HG03571 (cell line): ENCODE results near the gene GPR26.

ENCODE experiments used
- ATAC-seq: cut with Tn5 transposase; IDR thresholded peaks from one replicate; pipeline ENCODE4 v1.9.1; 2021; ENCODE audit not compliant: unreplicated experiment

Gene GPR26

DNA sequence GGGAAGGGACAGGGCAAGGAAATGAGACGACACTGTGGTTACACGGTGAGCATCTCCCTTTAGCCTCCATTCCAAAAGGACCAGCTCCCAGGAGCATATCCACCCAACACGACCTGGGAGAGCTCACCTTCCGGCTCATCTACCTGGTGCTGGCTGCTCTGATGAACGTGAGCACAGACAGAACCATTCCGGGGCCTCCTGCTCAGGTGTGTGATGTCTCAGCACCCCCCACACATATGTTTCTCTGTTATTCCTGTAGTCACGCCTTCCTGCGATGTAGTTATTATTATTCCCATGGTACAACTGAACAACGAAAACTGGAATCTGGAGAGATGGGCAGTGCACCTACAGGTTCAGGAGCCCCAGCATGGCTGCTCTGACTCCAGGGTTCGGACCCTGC is 20.5 kb upstream of the GPR26 start:
- no peak for ATAC-seq

DNA sequence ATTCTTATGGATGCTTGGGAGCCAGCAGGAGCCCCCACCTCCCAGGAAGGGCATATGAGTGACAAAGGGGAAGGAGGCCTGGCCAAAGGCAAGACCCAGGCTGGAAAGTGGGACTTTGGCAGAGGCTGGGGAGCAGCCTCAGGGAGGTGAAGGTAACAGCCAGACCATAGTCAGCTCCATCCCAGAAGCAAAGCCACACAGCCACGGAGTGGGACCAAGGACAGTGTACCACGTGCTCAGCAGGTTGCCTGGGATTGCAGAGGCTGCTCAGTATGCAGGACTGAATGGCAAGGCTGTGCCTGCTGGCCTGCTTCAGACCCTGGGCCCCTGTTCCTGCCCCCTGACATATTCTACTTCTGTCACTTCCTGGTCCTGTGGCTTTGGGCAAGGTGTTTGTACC is 17.6 kb upstream of the GPR26 start:
- no peak for ATAC-seq

DNA sequence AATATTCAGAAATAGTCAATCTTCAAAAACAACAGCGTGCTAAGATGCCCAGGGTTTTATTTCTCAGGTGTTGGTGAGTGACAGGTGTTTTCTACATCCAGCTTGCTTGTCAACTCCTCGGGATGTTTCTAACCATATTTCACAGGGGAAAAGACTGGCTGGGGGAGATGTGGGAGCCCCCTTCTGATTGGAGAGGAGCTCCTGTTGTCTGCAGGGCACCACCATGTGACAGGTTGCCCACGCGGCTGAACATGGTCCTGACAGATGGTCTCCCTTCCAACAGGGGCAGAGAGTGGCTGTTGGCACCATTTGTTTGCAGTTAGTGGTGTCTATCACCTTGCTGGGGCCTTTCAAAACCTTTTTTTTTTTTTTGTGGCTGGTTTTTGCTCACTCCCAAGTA is 16.5 kb upstream of the GPR26 start:
- ATAC-seq, result no peak

DNA sequence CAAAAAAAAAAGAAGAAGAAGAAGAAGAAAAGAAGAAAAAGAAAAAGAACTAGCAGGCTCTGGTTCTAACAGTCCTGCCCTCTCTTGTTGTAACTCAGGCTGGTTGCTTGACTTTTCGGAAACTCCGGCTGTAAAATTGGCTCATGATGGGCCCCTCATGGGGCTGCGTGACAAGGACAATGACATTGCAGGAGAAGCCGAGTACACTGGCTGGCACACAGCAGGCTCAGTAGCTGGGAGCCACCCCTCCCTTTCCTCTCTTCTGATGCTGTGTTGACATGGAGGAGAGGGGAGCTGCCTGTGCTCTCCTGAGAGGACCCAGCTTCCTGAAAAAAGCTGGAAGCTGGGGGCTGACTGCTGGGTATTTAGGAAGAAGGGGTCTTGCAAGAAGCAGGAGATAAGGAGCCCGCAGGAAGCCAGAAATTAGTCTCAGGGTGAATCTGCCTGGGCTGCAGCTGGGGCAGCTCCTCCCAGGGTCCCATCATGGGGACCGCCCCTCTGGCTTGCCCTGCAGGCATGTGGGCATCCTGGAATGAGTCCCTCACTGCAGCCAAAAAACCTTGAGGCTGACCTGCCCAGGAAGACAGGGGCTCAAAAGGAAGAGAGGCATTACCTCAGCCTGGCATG is 14.6 kb upstream of the GPR26 start:
- no peak for ATAC-seq

DNA sequence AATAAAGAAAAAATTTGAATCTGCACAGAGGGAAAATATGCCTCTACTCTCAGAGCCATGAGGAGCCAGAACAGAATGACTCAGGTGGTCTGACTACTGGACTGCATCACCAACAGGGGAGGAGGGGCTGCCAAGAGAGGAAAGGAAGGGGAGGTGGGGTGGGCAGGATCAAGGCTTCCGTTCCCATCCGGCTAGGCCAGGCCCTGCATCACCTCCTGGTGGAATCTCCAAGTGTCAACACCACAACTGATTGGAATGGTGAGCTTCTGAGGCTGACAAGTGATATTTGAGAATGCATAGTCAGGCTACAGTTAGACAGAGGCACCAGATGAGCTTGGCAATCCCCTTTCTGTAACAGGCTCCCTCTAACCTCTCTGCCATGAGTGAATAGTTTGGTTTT is 10.4 kb upstream of the GPR26 start:
- no peak for ATAC-seq

DNA sequence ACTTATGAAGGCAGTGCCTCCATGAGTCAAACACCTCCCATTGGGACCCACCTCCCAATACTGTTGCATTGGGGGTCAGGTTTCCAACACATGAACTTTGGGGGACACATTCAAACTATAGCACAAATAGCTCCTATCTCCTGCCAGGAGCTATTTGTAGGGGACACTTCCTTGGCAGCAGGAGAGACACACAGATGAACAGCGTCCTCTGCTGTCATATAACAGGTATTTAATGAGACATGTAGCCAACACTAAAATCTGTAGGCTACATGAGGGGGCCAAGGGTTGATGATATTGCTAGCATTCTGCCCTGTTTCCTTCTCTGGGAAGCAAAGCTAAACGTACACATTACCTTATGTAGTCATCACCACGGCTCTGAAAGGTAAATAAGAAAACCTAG is 2.6 kb upstream of the GPR26 start:
- no peak for ATAC-seq

DNA sequence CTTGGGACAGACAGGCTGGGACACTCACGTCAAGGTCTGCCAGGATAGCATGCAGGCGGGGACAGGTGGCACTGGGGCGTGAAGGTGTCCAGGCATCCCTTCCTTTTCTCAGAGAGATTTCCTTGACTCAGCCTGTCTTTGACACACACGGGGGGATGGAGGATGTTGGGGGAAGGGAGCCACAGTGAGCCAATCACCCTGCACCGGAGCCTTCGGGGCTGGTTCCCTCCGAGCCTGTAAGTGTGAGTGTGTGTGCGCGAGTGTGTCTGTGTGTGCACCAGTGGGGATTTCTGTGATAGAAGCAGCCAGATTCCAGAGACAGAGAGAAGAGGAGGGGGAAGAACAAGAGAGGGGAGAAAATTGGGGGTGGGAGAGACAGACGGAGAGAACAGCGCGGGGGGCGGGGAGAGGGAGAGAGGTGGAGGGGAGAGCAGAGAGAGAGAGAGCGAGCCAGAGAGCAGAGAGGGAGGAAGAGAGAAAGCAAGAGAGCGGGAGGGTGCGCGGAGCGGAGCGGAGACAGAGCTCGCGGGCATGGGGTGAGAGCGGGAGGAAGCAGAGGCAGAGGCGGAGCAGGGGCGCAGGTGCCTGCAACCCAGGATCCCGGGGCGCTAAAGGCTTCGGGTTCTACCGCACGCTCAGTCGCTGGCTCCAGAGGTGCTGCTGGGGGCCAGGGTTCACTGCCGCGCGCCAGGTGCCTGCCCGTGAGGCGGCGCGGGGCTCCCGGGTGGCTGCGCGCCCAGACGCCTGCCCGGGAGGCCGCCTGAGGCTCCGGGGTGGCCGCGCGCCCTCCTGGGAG is 466 bp upstream of the GPR26 start:
- no peak for ATAC-seq

DNA sequence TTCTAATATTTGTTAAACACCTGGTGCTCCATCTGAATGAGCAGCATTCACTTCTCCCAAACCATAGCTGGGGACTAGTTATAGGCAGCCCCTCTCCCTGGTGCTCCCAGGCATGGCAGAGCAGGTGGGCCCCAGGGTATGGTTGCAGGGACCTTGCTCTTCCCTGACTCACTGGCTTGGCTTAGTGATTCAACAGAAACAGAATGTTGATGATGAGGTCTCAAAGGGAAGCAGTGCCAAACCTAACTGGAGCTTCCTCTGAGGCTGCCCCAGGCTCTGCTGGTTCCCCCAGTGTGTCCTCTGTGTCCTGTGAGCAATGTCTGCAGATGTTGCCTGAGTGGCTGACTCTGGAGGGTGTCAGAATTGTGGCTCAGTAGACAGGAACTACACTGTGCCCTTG is 3.7 kb downstream of the GPR26 start:
- ATAC-seq, result no peak

DNA sequence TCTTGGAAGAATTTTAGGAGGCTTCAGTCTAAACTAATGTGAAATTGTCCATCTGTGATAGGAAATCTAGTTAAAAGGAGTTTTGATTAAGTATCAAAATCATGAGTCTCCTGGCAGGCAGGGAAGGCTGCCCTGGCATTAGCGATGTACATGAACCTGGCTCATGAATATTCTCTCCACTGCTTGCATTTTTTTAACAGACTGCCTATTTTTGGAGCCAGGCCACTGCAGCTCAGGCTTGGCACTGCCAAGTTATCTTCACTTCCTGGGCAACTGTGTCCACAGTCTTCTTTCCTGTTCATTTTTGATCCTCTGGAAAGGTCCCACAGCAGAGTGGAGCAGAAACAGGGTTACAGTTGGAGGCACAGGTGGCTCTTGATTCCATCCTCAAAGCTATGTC is 7.0 kb downstream of the GPR26 start:
- no peak for ATAC-seq

DNA sequence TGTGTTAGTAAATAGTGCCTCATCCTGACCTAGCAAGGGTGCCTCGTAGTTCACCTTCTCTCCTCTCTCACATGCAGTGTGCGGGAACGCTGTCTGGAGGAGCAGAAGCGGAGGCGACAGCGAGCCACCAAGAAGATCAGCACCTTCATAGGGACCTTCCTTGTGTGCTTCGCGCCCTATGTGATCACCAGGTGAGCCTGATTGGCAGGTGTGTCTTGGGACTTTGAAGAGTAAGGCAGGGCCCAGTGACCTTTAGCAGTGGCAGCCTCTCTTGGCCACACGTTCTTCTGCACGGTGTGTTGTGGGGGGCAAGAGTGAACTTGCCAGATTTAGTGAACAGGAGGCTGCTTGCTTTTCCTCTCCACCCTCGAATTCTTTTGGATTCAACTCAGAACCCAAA is 8.6 kb downstream of the GPR26 start:
- no peak for ATAC-seq

DNA sequence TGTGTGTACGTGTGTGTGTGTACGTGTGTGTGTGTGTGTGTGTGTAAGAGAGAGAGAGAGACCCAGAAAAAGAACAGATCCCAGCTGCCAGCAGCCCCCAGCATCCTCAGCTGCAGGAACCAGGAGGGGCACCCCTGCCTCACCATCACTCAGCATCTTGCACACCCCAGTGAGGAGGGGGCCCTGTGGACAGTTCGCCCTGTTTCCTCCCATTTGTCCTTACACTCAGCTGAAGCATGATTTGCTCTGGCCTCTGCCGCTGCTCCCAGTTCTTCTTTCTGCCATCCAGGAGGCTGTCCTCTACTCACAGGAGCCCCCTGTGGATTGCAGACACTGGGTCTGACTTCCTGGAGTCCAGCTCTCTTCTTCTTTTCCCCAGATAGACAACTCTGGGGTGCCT is 9.7 kb downstream of the GPR26 start:
- ATAC-seq, result no peak

DNA sequence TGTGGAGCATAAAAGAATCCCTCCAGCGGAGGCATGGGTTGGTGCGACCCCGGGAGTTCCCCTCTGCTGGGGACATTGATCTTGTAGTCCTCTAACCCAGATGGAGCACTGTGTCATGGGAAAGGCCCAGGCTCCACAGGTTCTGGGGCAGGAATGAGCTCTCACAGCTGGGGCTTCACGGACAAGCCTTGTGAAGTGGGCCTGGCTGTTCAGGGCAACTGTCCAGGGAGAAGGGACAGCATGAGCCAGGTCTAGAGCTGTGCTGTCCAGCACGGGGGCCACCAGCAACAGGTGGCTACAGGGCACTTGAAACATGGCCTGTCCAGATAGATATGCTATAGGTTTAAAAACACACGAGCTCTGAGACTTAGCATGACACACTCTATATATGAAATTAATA is 11.4 kb downstream of the GPR26 start:
- ATAC-seq, result no peak

DNA sequence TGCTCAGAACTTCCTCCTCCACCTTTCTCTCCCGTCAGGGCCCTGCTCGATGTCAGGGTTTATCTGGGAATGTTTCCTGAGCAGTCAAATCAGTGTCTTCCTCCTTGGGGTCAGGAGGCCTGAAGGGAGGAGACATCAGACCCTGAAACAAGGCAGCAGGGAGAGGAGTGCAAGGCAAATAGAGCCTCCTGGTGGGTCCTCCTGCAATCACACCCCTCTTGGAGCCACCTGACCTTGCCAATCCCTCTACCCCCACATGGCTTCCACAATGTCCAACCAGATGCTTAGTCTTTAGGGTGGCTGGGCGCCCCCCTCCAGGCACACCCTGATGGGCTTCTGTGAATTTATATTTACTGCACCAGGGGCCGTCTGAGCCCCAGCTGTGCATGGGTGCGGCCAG is 12.2 kb downstream of the GPR26 start:
- no peak for ATAC-seq

DNA sequence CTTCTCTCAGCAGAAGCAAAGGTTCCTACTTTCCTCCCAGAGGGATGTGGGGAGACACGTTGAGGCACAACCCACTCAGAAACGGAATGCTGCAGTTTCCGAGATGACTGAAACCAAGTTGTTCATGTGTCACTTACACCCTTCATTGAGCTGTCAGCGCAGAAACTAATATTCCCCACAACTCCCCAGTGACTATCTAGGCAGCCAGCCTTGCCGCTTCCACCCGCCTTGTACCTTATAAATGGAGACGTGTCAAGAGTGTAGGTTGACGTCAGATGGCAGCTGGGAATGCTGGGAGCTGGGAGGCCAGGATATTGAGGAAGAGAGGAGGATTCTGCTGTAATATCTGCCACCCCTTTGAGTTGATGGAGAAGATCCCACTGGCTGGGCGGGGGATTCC is 15.1 kb downstream of the GPR26 start:
- no peak for ATAC-seq

DNA sequence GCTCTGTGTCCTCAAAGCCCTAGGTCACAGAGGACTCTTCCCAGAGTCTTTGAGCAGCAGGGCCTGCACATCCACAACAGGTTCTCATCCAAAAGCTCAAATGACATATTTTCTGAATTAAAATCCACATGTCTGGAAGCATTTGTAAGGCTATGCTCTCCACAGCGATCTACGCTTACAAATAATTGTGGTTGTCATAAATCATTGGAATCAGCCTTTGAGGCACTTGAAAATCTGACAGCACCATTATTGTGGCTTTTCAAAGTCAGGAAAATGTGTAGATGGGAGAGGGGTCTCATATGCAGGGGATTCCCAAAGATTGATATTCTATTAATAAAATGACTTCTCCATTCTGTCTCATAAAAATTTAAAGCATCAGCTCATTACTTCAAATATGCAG is 16.3 kb downstream of the GPR26 start:
- no peak for ATAC-seq

DNA sequence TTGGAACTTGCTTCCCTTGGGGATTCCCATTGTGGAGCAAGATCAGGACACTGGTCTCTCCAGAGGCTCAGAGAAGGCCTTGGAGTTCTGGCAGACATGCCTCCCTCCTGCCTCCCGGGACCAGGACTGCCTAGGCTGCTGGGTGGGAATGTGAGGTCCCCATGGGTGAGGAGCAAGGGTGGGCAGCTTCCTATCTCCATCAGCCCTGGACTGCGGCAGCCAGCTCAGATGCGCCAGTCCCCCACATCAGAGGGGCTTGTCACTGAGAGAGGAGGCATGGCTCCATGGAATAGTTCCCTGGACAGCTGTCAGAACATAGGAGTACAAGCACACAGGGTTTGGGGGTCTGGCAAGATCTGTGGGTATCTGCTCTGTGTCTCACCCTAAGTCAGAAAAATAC is 17.3 kb downstream of the GPR26 start:
- ATAC-seq, result no peak

DNA sequence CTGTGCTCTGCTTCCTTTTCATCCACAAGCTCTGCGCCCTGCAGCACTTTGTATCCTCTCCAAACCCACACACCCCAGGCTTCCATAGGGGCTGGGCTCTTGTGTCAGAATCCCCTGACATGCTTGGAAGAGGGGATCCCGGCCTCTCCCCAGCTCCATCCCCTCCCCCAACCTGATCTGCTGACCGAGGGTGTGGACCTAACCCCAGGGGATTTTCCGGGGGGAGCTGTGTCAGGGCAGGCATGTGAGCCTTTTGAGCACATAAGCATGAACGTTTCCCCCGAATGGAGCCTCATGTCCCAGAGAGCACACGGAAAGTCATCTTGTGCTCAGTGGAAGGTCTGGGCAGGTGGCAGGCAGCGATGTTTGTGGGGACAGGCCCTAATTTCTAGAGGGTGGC is 17.7 kb downstream of the GPR26 start:
- ATAC-seq, result no peak

DNA sequence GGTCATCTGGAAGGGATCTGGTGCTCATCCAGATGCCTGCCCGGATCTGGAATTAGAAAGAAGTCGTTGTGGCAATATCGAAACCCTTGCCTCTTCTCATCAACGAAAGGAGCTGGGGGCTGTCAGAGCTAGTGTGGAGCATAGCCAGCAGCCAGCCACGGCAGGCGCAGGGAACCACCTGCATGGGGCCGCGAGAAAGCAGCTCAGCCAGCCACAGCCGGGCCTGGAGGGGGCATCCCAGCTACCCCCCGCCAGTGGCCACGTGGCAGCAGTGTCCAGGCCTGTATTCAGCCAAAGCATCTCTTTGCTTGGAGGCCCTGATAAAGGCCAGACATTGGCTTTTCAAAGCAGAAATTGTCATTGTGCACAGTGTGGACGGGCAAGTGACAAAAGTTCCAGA is 19.1 kb downstream of the GPR26 start:
- no peak for ATAC-seq

DNA sequence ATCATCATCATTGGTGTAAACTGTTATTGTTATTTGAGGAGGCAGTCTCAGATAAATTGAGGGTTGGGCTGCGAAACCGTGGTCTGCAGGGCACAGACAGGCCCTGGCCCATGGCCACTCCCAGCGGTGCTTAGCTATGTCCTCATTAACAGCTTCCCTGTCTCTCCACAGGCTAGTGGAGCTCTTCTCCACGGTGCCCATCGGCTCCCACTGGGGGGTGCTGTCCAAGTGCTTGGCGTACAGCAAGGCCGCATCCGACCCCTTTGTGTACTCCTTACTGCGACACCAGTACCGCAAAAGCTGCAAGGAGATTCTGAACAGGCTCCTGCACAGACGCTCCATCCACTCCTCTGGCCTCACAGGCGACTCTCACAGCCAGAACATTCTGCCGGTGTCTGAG is 21.6 kb downstream of the GPR26 start:
- ATAC-seq, result no peak

DNA sequence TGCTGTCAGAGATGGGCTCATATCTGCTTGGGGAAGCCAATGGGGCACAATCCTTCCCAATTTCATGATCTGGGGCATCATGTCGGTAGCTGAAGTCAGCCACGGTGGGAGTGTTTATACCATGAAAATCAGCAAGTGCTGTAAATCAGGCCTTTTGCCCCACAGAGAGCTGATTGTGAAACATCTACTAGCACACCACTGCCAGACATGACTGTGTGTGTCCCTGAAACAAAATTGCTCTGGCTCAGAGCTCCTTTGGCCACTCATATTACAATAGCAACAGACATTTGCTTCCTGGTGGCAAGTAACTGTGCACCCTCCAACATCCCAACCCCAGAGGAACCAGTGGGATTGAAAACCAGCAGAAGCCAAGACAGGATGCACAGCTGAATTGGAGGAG is 23.7 kb downstream of the GPR26 start:
- ATAC-seq, result no peak

DNA sequence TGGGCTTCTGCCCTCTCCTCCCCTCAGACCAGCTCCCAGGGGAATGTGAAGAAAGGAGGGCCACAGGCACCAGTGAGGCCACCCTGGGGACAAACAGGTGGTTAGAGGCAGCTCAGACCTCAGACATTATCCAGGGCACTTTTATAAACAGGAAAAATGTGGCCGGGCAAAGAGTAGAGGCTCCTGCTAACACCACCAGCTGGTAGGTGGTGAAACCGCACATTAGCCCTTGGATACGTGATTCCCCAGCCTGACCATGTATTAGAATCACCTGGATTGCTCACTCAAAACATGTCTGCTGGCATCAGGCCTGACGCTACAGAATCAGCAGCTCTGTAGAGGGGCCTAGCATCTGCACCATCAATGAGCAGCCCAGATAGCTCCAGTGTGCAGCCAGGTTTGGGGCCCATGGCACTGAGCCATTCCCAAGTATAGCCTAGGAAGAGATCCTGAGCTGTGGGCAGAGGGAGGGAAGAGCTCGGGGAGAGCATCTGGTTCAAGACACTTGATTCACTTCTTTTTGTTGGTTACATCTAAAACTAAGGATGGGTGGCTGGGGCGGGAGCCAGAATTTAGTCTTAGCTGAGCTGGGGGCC is 37.1 kb downstream of the GPR26 start:
- no peak for ATAC-seq

DNA sequence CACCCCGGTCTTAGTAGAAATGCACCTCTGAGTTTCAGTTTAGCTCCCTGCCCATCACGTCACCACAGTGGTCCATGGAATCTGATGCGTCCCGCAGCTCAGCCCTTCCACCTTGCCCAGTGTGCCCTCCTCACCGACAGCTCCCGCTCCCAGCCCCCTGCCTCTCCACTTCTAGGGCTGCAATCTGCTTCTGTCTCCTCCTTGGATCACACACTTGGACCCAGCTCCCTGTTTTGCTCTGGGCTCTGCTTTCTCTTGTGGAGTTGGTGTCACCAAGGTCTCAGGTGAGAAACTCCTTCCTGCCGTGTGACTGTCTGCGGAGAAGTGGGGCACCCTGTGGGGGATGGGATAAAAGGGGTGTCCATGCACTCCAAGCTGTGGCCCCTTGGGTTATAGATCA is 37.9 kb downstream of the GPR26 start:
- ATAC-seq, result no peak

DNA sequence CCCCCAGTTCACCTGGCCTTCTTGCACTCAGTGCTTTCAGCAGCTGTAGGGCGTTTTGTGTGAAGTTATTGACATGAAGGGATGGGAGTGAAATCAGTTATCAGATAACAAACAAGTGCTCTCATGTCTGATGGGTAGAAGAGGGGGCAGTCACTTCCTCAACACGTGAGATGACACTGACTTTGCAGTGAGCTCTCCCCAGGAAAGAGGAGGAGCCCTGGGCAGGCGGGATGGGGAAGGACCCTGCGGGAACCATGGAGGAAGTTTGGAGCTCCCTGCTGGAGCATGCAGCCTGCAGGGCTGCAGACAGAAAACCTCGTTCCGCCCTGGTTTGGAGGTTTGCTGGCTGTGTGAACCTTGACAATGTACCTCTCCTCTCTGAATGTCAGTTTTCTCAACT is 38.7 kb downstream of the GPR26 start:
- ATAC-seq, result no peak
